Transverse colon (tissue), 3 donors: Measurements from ENCODE around the gene ATG5.

ENCODE experiments used
- CTCF ChIP-seq, 5 experiments: fragments of 200-600 bp in 3 of 5; fragments of 450-650 bp in 2 of 5; sonication (generic) in 3 of 5; IDR thresholded peaks; 1 replicate in 2 of 5; 2 replicates in 3 of 5; pipeline ENCODE4 v1.5.1; 2016 to 2017; ENCODE audit warnings: antibody characterized with exemption in 5 of 5, inconsistent platforms in 3 of 5, mild to moderate bottlenecking in 2 of 5, moderate library complexity in 1 of 5
- EP300 ChIP-seq: sonication (generic); formaldehyde crosslinking; IDR thresholded peaks from one replicate; pipeline ENCODE4 v1.6.1; 2017; ENCODE audit warnings: antibody characterized with exemption, low read depth

- no peak for TF ChIP-seq CTCF (IDR thresholded peaks at IDR 0.05)
- no peak for TF ChIP-seq EP300
These were observed 44.5 kb downstream of the ATG5 start for GRCh38 chr6:106281088-106281487.
